Rectal smooth muscle tissue (tissue), 1 donor: ENCODE measurements around the gene PRR14.

Experiments used
- H3K27ac ChIP-seq: one replicate; pipeline ENCODE4 v1.7.0; 2013; ENCODE audit warnings: low read depth, low read length, inconsistent platforms
- H3K27me3 ChIP-seq: one replicate; pipeline ENCODE4 v1.7.0; 2013; ENCODE audit warnings: low read length; ENCODE audit not compliant: control insufficient read depth, insufficient read depth
- H3K36me3 ChIP-seq: one replicate; pipeline ENCODE4 v1.7.0; 2013; ENCODE audit warnings: low read length; ENCODE audit not compliant: control insufficient read depth, insufficient read depth
- H3K4me1 ChIP-seq: one replicate; pipeline ENCODE4 v1.7.0; 2013; ENCODE audit warnings: low read length; ENCODE audit not compliant: control insufficient read depth, insufficient read depth
- H3K4me3 ChIP-seq: one replicate; pipeline ENCODE4 v1.7.0; 2013; ENCODE audit warnings: low read length
- H3K9ac ChIP-seq: one replicate; pipeline ENCODE4 v1.7.0; 2013; ENCODE audit warnings: low read length

Gene PRR14

DNA sequence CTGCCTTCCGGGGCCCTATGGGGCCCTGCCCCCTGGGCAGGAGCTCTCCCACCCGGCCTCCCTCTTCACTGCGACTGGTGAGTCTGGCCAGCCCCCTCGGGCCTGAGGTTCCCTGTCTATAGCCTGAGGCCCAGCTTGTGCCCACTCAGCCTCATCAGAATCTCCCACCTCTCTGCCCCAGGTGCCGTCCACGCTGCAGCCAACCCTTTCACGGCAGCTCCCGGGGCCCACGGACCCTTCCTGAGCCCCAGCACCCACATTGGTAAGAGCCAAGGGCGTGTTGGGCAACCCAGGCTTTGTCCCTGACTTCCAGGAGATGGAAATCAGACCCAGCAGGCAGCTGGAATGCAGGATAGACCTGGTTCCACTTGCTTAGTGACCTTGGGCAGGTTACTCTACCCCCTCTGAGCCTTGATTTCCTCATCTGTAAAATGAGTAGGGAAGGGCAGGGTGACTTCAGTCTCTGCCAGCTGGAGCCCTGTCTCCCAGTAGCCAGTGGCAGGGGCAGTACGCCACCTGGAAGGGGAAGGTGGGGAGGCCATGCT is 16.7 kb downstream of the PRR14 start:
- Histone ChIP-seq H3K27ac (no peak overlapping the region), H3K4me3 (no peak overlapping the region), H3K36me3 (peaks cover 57% of the 10 kb centered on the region), H3K27me3 (no peaks in the 10 kb centered on the region), H3K9ac (no peak overlapping the region), H3K4me1 (no peaks in the 10 kb centered on the region)

DNA sequence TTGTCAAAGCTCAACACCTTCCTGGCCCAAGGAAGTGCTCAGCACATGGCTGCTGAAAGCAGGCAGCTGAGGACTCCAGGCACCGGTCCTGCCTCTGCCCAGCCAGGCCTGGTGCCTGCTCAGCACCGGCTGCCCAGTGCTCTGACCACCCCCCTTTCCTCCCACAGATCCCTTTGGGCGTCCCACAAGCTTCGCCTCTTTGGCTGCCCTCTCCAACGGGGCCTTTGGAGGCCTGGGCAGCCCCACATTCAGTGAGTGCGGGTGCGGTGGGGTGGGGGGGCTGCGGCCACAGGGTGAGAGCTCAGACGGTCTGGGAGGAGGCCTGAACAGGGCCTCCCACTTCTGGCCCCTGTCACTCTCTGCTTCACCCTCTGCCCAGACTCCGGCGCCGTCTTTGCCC is 17.6 kb downstream of the PRR14 start:
- Histone ChIP-seq H3K9ac (no peak overlapping the region), H3K27ac (no peak overlapping the region), H3K4me3 (no peak overlapping the region), H3K36me3 (peaks cover 49% of the 10 kb centered on the region), H3K4me1 (no peaks in the 10 kb centered on the region), H3K27me3 (no peaks in the 10 kb centered on the region)

DNA sequence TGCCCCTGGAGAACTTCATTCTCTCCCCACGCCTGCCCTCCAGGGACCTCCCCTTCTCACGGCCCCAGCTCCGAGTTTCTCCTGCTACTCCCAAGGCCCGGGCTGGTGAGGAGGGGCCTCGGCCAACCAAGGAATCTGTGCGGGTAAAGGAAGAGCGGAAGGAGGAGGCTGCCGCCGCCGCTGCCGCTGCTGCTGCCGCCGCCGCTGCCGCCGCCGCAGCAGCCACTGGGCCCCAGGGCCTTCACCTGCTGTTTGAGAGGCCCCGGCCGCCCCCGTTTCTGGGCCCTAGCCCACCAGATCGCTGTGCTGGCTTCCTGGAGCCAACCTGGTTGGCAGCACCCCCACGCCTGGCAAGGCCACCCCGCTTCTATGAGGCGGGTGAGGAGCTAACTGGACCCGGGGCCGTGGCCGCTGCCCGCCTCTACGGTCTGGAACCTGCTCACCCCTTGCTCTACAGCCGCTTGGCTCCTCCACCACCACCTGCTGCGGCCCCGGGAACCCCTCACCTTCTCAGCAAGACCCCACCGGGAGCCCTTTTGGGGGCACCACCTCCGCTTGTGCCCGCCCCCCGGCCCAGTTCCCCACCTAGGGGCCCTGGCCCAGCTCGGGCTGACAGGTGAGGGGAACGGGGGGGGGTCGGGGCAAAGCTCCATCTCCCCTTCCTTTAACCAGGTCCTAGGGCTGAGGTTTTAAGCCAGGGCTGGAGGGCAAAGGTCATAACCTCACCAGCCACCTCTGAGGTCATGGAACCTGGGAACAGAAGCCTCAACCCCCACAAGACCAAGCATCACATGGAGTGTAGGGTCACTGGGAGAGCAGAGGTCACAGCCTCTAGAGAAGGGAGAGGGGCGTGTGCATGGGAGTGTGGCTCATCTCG is 18.5 kb downstream of the PRR14 start:
- peaks cover 44% of the 10 kb centered on the region for H3K36me3 ChIP-seq
- no peak overlapping the region for H3K9ac ChIP-seq
- no peaks in the 10 kb centered on the region for H3K27me3 ChIP-seq
- H3K27ac ChIP-seq = no peak overlapping the region
- no peaks in the 10 kb centered on the region for H3K4me1 ChIP-seq
- no peak overlapping the region for H3K4me3 ChIP-seq

DNA sequence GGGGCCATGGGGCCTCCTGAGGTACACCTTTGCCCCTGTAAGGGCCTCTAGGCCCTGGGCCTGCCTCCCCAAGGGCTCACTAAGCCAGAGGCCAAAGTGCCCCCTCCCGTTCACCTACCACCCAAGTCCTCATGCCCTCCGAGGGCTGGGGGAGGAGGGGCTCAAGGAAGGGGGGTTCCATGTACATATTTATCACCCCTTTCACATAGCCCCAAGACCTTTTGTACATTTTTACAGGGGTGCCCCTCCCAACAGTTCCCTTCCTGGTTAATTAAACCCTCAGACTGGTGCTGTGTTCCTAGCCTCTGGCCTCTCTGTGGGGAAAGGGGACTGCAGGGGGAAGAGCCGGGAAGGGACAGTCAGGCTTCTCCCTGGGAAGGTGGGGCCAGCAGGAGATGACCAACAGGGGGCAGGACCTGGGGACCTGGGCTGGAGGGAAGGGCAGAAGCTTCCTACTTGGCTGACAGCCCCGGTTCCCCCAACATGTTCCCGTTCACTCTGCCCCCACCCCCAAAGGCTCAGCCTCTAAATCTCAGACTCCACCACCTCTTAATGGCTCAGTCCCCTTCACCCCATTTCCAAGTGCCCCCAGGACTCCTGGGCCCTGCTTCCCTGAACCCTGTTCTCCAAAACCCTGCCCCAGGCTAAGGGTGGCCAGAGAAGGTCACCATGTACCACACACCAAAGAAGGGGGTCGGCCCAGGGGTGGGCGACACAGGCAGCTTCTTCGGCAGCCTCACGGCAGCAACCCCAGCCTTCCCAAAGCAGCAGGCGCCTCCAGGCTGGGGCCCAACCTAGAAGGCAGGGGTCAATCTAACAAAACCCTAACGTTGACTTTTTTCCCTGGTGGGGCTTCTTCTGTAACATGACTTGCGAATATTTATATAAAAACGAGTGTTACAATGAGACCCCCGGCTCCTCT is 19.4 kb downstream of the PRR14 start:
- peaks cover 36% of the 10 kb centered on the region for H3K36me3 ChIP-seq
- no peak overlapping the region for H3K4me3 ChIP-seq
- H3K4me1 ChIP-seq = no peaks in the 10 kb centered on the region
- H3K27me3 ChIP-seq = no peaks in the 10 kb centered on the region
- no peak overlapping the region for H3K9ac ChIP-seq
- no peak overlapping the region for H3K27ac ChIP-seq

DNA sequence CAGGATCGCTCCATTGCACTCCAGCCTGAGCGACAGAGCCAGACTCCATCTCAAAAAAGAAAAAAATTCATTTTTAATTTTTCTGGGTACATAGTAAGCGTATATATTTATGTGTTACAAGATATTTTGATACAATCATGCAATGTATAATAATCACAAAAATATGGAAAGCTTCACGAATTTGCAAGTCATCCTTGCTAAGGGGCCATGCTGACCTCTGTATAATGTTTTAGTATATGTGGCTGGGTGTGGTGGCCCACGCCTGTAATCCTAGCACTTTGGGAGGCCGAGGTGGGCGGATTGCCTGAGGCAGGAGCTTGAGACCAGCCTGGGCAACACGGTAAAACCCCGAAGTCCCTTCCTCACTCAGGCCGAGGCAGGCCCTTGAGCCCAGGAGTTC is 24.4 kb downstream of the PRR14 start:
- Histone ChIP-seq H3K27ac (no peak overlapping the region), H3K36me3 (peaks cover 1% of the 10 kb centered on the region), H3K27me3 (no peaks in the 10 kb centered on the region), H3K9ac (no peak overlapping the region), H3K4me3 (no peak overlapping the region), H3K4me1 (no peaks in the 10 kb centered on the region)

DNA sequence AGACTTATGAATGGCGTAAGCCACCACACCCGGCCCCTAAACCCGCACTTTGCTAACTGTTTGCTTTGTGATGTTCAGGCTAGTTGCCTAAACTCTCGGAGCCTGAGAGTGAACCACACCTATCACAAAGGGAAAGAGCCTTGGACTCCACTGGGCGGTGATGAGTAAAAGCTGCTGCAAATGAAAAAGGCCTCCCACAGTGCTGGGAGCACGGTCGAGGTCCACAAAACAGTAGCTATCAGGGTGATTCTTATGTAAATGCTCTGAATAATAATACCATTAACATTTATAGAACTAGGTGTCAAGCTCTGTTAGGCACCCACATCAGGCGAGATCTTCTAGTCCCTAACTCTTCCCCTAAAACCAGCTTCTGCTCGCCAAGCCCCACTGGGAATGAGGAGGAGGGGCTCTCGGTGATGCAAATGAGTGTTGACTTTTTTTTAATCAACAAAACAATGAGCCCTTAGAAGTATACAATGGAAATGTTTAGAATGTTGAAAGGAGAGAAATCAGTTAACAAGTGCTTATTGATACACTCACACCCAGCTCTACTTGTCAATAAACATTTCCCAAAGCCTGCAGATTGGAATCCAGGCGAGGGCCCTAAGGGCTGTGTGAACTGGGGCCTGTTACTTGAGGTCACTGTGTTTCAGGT is 27.3 kb downstream of the PRR14 start:
- Histone ChIP-seq H3K9ac (no peak overlapping the region), H3K27ac (no peak overlapping the region), H3K36me3 (no peaks in the 10 kb centered on the region), H3K27me3 (no peaks in the 10 kb centered on the region), H3K4me1 (no peaks in the 10 kb centered on the region), H3K4me3 (no peak overlapping the region)

DNA sequence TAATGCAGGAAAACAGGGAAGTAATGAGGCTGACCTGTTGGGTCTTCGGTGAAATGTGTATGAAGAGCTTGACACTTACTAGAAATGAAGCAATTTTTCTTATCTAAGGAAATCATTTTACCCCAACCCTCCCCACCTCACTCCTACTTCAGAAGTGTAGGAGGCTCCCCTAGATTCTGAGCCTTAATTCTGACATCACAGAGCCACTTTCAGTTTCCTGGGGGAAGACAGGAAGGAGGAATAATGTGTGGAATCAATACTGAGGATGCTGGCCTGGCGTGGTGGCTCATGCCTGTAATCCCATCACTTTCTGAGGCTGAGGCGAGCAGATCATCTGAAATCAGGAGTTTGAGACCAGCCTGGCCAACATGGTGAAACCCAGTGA is 27.8 kb downstream of the PRR14 start:
- Histone ChIP-seq H3K4me1 (no peaks in the 10 kb centered on the region), H3K27me3 (no peaks in the 10 kb centered on the region), H3K9ac (no peak overlapping the region), H3K36me3 (no peaks in the 10 kb centered on the region), H3K4me3 (no peak overlapping the region), H3K27ac (no peak overlapping the region)

DNA sequence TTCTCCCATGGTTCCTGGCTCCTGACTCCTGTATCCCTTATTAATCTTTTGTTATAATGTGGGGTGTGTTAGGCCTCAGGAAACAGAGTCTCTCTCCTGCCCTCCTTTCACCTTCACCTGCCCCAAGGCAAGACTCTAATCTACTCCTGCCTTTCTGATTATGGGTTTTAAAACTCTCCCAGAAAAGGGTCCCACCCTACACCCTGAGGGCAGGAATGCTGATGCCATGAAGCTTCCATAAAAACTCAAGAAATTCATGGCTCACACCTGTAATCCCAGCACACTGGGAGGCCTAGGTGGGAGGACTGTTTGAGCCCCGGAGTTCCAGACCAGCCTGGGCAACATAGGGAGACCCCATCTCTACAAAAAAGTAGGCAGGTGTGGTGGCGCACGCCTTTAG is 29.6 kb downstream of the PRR14 start:
- Histone ChIP-seq H3K27ac (no peak overlapping the region), H3K4me1 (no peaks in the 10 kb centered on the region), H3K36me3 (no peaks in the 10 kb centered on the region), H3K4me3 (no peak overlapping the region), H3K27me3 (no peaks in the 10 kb centered on the region), H3K9ac (no peak overlapping the region)

DNA sequence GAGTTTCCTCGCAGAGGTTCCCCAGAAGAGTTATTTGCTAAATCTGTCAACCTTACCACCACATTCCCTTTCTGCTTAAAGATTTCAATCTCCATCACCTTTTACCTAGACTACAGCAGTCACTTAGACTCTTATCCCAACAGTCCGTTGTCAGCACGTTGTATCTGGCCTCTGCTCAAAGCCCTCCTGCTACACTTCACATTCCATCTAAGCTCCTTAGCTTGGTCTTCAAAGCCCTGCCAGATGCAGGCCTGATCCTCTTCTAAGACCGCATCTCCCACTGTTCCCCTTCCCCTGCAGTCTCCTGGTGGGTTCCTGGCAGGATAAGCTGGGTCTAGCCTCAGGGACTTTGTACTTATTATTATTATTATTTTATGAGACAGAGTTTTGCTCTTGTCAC is 37.9 kb downstream of the PRR14 start:
- Histone ChIP-seq H3K4me3 (no peak overlapping the region), H3K27ac (no peak overlapping the region), H3K4me1 (no peaks in the 10 kb centered on the region), H3K27me3 (no peaks in the 10 kb centered on the region), H3K36me3 (no peaks in the 10 kb centered on the region), H3K9ac (no peak overlapping the region)

DNA sequence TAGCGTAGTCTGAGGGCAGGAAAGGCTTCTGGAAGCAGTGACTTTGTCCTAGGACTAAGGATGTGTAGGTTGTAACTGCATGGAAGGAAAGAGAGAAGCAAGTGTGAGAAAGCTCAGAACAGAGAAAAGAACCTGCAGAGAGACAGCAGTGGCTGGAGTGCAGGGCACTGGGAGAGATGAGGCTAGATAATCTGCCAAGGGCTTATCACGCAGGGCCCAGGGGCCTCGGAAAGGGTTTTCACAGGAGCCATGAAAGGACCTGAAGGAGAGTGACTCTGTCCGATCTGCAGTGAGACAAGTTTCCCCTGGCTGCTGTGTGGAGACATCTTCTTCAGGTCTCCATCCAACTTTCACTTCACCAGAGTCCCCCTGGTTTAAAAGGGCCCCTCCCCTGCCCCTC is 41.1 kb downstream of the PRR14 start:
- no peak overlapping the region for H3K4me3 ChIP-seq
- no peak overlapping the region for H3K27ac ChIP-seq
- no peak overlapping the region for H3K9ac ChIP-seq
- H3K4me1 ChIP-seq = no peaks in the 10 kb centered on the region
- no peaks in the 10 kb centered on the region for H3K27me3 ChIP-seq
- no peaks in the 10 kb centered on the region for H3K36me3 ChIP-seq

DNA sequence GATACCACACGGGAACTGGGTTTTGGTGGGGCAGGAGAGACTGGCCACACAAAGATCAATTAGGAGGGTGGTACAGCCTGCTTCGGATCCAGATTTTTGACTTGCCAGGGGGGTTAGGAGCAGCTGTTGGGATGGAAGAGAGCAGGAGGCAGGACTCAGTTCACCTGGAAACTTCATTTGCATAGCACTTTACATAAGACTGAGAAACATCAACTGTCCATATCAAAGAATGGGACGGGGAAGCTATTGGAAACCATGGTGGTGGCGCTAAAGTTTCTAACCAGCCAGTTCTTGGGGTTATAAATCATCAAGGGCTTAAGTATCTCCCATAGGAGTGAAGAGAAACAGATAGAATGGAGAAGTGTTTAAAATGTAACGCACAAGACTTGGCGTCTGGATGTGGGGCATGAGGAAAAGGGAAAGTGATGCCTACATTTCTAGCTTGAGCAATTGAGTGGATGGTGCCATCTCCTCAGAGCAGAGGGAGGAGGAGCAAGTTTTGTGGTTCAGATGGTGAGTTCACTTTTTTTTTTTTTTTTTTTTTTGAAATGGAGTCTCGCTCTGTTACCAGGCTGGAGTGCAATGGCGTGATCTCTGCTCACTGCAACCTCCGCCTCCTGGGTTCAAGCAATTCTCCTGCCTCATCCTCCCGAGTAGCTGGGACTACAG is 41.8 kb downstream of the PRR14 start:
- Histone ChIP-seq H3K4me1 (no peaks in the 10 kb centered on the region), H3K27ac (no peak overlapping the region), H3K36me3 (no peaks in the 10 kb centered on the region), H3K4me3 (no peak overlapping the region), H3K9ac (no peak overlapping the region), H3K27me3 (no peaks in the 10 kb centered on the region)
